ENCODE results near the gene AKT3.
"Not testable (repeated sequence)": the region's sequence is repeated elsewhere in the genome, so short reads cannot be mapped to it uniquely, and the experiment has no call there.

Gene AKT3

DNA sequence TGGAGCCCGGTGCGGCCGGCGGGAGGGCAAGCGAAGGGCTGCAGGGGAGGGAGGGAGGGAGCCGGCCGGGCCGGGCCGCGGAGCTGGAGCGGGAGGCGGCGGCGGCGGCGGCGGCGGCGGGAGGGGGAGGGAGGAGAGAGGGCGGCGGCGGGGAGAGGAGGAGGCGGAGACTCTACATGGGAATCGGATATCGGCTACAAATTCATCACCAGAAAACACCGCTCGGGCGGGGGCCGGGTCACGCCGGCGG is at the start of gene AKT3:
AKT3 (minus strand) TSS at position 42 of the 250 bp plus-strand sequence. CDS start 7,073 bp downstream, outside the sequence.
- DNase-seq, result peak; percentile 94

DNA sequence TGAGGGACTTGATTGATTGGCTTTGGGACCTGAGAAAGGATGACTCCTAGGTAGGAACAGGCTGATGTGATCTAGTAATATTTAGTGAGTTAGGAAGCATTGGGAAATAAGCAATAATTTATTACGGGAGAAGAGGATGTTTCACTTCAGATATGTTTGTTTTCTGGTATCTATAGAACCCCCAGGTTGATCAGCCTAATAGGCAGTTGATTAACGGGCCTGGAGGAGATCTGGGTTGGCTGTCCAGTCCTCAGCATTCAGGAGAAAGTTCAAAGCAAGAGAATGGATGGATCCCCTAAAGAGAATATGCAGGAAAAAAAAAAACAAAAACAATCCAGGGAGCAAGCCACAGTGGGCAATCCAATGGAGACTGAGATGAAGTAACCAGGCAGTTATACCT is 48.2 kb upstream of the AKT3 start:
- DNase-seq, result no peak

DNA sequence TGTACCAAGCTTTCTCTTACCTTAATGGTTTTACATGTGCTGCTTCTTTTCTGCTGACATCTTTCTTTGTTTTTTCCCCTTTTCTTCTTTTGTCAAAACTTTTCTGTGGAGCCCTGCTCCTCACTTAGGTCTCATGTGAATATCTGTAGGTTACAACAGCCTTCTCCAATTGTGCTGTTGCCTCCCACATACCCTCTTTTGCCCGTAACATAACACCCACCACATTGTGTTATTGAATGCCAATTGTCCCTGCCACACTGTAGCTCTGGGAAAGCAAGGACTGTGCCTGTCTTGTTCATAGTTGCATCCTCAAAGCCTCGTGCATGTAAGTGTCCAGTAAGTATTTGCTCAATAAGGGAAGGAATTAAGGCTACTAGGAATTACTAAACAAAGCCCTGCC is 46.3 kb upstream of the AKT3 start:
- DNase-seq, result no peak

DNA sequence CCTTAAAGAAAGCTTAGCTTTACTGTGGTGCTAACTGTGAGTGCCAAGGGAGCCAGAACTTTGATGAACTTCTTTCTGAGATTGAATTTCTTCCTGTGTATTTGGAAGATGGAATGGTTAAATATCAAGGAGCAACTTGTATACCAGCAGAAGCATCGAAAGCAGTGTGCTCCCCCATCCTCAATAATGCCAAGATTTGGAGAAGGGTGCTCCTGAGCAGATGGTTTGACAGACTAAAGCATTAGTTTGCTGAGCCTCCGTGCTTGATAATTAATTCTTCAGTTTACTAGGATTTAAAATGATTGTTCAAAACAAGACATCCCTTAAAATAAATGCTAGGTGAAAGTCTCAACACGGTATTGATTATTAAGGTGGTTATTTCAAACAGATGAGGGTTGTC is 42.4 kb upstream of the AKT3 start:
- DNase-seq, result no peak

DNA sequence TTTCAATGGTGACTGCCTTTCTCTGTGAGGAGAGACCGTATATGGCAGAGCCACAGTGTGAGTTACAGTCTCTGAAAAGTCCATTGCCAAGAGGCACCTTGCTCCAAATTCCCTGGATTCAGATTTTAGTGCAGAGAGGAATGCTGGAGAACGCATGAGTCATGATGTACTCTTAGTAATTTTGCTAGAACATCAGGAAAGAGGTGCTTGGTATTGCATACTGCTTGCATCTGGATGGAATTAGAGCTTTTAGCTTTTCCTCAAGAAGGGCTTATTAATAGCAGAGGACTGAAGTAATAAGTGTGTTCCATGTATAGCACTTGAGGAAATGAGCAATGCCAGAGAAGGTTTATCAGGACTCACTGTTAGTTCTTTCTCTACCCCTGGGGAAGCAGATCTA is 40.5 kb upstream of the AKT3 start:
- DNase-seq, result peak; percentile 90

DNA sequence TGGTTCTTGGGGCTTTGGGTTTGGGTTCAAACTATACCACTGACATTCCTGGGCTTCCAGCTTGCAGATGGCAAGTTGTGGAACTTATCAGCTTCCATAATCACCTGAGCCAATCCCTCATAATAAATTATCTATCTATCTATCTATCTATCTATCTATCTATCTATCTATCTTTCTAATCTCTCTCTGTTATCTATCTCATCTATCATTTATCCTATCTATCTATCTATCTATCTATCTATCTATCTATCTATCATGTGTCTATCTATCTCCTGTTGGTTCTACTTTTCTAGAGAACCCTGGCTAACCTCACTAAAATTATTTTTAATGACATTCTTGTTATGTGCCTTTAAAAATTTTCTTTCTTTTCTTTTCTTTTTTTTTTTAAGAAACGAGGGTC is 35.8 kb upstream of the AKT3 start:
- no peak for DNase-seq

DNA sequence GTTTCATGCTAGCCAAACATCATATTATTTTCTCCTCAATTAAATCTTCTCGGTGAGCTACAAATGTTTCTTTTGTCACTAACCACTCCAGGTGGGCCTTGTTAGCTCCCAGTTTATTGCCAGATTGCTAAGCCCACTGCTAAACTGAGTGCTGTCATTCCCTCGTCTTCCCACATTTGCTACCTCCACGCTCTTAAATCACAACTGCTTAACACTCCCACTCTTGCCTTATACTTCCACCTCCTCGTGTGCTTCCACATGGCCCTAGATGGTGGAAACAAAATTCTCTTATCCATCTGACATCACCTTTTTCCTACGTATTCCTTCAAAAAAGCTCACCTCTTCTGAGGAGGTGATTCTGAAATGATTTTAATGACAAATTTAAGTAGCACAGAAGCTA is 34.6 kb upstream of the AKT3 start:
- DNase-seq, result no peak

DNA sequence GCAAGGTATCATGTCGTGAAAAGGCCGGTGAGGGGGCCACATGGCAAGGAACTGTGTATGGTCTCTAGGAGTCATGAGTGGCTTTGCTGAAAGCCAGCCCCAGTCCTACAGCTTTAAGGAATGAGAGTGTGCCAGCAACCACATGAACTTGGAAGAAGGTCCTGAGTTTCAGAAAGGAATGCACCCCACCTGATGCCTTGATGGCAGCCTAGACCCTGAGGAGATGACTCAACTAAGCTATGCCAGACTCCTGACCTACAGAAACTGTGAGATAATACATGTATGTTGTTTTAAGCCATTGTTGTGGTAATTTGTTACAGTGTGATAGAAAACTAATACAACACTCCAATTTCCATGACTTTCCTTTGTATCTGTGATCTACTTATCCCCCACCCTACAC is 33.5 kb upstream of the AKT3 start:
- DNase-seq, result peak; percentile 28

DNA sequence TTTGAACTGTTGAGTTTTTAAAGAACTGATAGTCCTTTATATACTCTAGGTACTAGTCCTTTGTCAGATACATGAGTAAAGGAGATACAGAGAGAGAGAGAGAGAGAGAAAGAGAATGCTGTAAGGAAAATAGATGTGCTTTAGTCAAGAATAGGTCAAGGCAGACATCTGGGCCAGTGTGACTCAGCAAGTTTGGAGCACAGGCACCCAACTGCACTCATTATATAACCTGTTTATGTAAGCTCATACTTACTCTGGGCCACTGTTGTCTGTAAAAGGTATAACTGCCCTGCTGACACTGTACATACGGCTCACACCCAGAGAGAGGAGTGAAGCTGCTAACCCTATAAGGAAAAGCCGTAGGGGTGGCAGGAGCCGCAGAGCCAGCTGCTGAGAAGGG is 32.2 kb upstream of the AKT3 start:
- peak; percentile 48 for DNase-seq

DNA sequence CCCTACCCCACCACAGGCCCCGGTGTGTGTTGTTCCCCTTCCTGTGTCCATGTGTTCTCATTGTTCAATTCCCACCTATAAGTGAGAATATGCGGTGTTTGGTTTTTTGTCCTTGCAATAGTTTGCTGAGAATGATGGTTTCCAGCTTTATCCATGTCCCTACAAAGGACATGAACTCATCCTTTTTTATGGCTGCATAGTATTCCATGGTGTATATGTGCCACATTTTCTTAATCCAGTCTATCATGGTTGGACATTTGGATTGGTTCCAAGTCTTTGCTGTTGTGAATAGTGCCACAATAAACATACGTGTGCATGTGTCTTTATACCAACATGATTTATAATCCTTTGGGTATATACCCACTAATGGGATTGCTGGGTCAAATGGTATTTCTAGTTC is 27.0 kb upstream of the AKT3 start:
- not testable (repeated sequence) for DNase-seq

DNA sequence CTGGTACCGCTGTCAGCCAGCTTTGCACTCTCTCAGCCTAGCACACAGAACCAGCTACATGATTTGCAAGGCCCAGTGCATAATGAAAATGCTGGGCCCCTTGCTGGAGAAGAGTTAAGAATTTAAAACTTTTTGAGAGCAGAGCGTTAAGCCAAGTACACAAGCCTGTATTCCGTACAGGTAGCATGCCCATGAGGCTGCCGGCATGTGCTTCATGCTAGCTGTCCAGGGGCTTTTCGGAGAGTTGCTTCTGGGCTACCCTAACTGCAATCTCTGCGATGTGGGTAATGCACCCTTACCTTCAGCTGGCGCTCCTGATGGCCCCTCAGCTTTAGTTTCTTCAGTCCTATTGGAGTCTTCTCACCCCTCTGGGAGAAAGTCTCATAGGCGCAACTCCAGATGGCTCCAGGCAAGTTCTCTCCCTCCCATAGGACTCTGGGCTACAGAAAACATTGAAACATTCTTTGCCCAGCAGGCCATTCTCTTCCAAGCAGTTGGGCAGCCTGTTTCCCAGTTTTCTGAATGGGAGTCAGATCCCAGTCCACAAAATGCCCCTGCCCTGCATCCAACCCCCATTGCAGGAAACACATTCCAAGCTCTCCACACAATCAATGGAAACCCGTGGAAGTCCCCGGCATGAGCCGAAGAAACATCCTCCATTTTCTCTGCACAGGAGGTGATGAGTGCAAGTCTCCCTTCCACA is 5.7 kb upstream of the AKT3 start:
- no peak for DNase-seq

DNA sequence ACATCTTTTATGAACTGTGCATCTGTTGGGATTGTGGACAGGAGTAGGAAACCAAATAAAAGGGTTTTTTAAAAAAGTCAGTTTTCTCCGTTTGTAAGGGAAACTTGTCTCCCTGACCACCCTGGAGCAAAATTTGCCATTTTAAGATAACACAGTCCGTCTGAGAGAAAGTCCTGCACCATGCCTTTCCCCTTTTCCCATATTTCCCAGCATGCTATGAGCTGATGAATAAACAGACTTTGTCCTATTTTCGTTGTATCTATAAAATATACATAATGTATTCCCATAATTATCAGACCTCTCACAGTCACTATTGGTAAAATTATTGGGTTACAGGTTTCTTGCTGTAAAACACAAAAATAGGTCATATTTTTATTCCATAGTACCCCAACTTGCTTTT is 1.7 kb upstream of the AKT3 start:
- no peak for DNase-seq

DNA sequence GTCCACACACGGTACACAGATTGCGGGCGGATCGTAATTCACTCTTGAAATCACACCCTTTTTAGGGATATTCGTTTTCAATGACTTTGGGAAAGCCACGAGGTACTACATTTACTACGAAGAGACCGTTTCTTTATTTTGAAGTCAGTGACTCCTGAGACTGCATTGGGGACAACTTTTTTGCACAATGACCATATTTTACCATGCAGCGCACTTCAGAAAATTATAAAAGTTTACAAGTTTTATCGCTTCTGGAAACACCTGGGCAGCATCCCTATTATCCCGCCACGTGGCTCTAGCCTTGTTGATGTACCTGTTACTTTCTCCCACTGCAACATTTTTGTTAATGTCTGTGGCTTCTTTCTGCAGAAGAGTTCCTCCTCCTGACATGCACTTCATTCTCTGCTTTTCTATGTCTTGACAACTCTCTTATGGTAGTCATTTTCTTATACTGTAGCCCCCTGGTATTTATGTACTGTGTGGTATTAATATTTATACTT is 1.3 kb upstream of the AKT3 start:
- DNase-seq, result no peak

DNA sequence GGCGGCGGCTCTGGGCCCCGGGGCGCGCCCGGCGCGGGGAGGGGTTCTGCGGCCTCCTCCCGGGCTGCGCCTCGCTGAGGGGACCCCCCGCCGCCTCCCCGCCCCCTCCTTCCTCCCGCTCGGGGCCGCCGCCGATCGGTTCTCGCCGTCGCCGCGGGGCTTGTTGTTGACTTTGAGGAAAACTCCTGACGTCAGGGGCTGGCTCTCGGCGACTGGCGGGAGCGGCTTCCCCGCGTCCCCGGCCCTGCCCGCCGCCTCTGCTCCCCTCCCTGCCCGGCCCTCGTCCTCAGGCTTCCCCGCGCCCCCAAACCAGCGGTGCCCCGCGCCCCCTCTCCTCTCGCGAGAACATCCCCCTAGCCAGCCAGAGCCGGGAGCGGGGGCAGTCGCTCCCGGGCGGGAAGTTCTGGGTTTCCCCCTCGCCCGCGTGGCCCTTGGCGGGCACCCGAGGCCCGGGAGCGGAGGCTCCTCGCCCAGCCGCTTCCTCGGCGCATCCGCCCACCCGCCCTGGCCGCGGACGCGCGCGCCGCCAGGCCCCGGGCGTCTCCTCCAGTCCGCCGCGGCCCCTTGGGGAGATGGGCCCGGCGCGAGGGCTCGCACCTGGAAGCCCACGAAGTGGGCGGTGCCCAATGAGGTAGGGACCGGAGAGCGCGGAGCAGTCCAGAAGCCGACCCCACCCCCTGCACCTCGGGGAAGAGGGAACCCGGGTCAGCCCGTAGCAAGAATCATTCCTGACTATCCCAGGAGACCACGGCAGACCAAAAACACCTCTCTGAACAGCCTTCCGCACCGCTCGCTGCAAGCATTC is 611 bp upstream of the AKT3 start:
- DNase-seq, result peak; percentile 80

DNA sequence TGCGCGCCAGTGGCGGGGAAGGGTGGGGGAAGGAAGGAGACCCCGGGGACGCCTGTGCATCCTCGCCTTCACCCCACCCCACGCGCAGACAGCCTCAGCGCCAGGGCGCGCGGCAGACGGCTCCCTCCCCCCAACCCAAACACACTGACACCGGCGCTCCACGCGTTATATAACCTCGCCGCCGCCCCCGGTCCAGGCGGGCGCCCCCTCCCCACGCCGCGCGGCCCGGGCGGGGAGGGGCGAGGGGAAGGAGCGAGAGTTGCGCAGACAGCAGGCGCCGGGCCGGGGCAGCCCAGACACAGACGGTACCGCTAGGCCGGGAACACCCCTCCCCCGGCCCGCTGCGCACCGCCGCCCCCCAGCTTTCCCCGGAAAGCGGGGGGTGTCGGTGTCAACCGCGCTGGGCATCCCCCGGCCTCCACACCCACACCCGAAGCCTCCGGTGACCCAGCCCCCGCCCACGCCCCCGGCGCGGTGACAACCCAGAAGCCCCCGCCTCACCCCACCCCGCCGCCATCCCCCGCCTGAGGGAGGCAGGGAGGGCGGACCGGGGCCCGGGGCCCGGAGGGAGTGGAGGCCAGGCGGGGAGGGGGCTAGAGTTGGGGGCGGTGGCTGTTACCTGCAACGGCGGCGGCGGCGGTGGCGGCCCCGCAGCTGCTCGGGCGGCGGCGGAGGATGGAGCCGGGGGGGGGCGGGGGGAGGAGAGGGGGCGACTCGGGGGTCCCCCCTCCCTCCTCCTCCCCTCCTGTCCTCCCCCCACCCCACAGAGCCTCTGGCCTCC is 432 bp downstream of the AKT3 start:
- DNase-seq, result peak; percentile 31

DNA sequence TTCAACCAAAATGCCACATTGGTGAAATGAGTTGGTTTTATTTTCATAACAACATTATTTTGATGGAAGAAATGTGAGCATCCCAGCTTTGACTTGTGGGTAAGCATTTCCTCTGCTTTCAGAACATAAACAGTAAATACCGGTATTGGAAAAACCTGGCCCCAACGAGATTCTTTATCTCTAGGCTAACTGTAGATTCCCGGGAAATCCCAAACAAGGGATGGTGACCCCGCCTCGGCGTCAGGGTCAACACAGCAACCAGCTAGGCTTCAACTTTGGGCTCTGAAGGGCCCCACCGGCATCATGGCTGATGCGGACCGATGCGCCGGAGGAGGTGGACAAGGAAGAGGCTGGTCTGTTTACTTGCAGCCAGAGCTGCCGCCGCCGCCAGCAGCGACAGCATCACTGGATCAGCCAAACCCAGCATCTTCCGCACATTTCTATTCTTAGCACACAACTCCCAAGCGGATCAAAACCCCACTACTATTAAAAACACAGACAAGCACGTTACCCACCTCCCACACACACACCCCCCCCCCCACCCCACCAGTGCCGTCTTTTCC is 1.1 kb downstream of the AKT3 start:
- peak; percentile 75 for DNase-seq

DNA sequence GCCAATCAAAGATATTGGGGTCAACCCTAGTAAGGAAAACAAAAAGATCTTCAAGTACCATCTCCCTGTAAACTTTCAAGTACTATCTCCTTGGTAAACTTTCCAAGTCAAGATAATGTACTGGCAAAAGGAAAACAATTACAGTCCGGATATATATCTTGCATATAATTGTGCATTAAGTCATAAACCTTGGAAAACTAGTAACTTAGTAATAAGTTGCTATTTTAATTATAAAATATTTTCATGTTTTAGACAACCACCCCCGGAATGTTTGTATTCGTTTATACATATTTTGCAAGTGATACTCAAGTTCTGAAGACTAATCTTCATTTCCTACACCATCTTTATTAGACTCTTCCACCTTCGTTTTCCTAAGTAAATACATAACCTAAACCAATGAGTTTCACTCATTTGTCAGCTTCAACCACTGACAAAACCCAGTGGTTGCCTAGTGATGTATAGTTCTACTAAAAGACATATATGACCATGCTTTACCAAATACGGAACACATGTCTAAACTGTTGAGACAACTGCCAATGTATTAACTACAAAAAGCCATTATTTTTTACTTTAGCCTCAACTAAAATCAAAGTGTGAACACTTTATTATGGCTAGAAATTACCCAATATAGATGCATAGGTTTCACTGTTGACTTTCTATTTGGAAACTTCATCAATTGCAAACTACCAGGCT is 1.7 kb downstream of the AKT3 start:
- no peak for DNase-seq

DNA sequence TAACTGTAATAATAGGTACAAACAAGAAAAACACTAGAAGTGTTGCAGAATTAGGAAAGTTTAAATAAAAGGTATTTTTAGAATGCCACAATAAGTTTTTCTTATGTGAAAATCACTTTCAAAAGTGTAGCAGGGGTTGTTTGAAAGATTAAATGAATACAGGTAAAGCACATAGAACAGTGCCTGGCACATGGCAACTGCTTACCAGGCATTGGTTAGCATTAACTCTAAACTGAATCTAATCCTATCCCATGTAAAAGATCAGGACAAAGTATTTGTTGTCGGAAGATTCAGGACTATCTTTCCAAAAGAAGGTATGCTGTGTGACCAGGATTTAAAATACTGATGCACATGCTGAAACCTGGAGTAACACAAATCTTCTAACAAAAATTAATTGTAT is 3.3 kb downstream of the AKT3 start:
- DNase-seq, result no peak

DNA sequence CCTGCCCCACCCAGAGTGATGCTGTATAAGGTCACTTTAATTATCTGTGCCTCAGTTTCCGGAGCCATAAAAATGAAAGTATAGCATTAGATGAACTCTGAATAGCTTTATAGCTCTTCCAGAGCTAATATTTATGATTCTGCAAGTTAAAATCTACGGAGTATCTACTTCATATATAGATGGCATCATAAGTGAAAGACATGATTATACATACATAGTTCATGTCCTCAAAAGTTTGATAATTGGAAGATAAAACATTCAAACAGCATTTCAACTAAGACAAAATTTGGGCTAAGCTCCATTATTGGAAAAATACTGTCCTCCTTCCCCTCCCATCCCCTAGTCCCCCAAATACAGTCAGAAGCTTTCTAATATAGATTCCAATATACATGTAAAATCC is 4.2 kb downstream of the AKT3 start:
- no peak for DNase-seq

DNA sequence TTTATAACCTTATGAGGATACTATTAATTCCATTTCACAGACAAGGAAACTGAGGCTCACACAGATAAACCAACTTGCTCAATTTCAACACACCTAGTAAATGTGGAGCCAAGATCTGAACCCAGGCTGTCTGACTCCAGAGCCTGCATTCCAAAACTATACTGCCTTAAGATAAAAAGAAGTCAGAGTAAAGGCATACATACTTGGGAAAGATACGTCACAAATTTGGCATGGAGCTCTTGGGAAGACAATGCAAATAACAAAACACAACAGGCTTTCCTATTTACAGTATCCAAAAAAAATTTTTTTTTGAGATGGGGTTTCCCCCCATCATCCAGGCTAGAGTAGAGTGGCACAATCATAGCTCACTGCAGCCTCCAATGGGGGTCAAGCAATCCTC is 5.9 kb downstream of the AKT3 start:
- DNase-seq, result no peak

DNA sequence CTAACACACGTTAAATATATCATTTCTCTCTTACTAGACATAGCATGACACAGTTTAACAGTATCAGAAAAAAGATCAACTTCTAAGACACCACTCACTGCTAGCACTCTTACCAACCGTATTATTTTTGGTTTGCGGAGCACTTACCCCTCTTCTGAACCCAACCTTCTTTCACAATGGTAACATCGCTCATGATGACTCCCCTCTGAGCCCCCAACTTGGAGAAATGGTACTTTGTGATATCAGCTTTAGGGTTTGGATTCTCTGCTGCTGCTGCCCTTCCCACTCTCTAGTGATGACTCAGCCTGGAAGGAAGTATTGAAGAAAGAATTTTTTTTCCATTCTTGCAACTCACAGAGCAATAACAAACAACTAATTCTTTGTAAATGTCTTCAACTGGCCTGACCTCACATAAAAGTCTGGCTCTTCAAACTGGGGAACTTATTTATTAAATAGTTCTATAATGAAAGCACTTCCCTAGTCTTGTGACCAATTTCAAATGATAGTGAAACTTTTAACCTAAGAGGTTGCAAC is 7.0 kb downstream of the AKT3 start:
- DNase-seq, result peak; percentile 86

DNA sequence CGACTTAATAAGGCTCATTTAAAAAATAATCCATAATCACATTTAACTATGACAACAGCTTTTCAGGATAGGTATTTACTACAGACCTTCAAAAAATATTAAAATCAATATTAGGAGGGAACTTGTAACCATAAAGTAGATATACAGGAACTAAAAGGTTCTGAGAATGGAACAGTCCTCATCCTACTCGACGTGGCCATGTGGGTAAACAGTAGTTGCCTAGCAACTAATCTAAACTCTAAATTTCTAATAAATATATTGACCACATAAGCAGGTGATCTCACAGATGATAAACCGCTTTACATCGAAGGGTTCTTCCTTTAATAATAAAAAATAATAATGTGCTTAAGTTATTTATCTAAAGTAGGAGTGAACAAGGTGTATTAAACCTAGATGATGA is 7.9 kb downstream of the AKT3 start:
- DNase-seq, result no peak

DNA sequence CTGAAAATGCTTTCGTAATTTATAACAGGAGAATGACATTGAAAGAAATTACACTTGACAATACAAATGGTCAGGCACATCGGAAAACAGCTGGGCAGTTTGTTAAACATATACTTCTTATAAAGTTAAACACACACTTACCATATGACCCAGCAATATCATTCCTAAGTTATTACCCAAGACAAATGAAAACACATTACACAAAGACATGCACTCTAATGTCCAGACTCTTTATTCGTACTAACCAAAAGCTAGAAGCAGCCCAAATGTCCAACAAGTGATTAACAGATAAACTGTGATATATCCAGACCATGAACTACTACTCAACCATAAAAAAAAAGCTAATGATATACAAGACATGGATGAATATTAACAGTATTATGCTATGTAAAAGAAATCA is 8.5 kb downstream of the AKT3 start:
- peak; percentile 80 for DNase-seq

Measured in HCEC 1CT (cell line).